Activated CD8-positive, alpha-beta memory T cell treated with anti-CD3 and anti-CD28 coated beads, Interleukin-2, amount 50 U/mL, for 48 hours (primary cell): Measurements from ENCODE around the gene RAB13.
A peak's percentile ranks its signal among the peaks of the same experiment; 100 is the strongest.

Experiments used
- DNase-seq: peaks from one replicate; pipeline ENCODE4 v3.0.0-alpha.2; 2020

The RAB13 gene

GRCh38 chr1:153954826-153955225, 31.3 kb downstream of the RAB13 start:
- DNase-seq = no peak

- DNase-seq = no peak
Measured at GRCh38 chr1:153953859-153954365, 32.2 kb downstream of the RAB13 start.

GRCh38 chr1:153951801-153952200, 34.3 kb downstream of the RAB13 start:
- DNase-seq = no peak

GRCh38 chr1:153951183-153951582, 35.0 kb downstream of the RAB13 start:
- DNase-seq = no peak

- peak; percentile 88 for DNase-seq
Measured at GRCh38 chr1:153946622-153947241, 39.4 kb downstream of the RAB13 start, which contains the start of gene DENND4B. DENND4B (minus strand) TSS chr1:153946718; CDS start chr1:153944374, 2,344 bp downstream.

- peak; percentile 87 for DNase-seq
Measured at GRCh38 chr1:153945795-153946621, 40.1 kb downstream of the RAB13 start.

- DNase-seq = peak; percentile 85
Measured at GRCh38 chr1:153945131-153945794, 40.9 kb downstream of the RAB13 start.

GRCh38 chr1:153944827-153945117, 41.4 kb downstream of the RAB13 start:
- DNase-seq = no peak

- DNase-seq = no peak
Measured at GRCh38 chr1:153944005-153944826, 41.9 kb downstream of the RAB13 start.

- no peak for DNase-seq
Measured at GRCh38 chr1:153942766-153943549, 43.2 kb downstream of the RAB13 start.

- DNase-seq = no peak
Measured at GRCh38 chr1:153941826-153942725, 44.1 kb downstream of the RAB13 start.

- DNase-seq = no peak
Measured at GRCh38 chr1:153940756-153941155, 45.4 kb downstream of the RAB13 start.

GRCh38 chr1:153939476-153939875, 46.7 kb downstream of the RAB13 start:
- DNase-seq = no peak

GRCh38 chr1:153938996-153939395, 47.1 kb downstream of the RAB13 start:
- DNase-seq = no peak

- no peak for DNase-seq
Measured at GRCh38 chr1:153937331-153937730, 48.8 kb downstream of the RAB13 start.

- DNase-seq = no peak
Measured at GRCh38 chr1:153936011-153936802, 49.9 kb downstream of the RAB13 start.

GRCh38 chr1:153934746-153935145, 51.4 kb downstream of the RAB13 start:
- no peak for DNase-seq

- DNase-seq = no peak
Measured at GRCh38 chr1:153933955-153934354, 52.2 kb downstream of the RAB13 start.

GRCh38 chr1:153933430-153933829, 52.7 kb downstream of the RAB13 start:
- no peak for DNase-seq
